Mucosa of descending colon (tissue), 3 donors: Measurements from ENCODE around the gene TUBA8. TPM values are rescaled to one million over a fixed set of nuclear protein-coding genes. Genes with fewer than 3 reads are reported as not detected.
"Not testable (repeated sequence)": the region's sequence is repeated elsewhere in the genome, so short reads cannot be mapped to it uniquely, and the experiment has no call there.

Experiments used
- ATAC-seq: fragments of 200-7000 bp; cut with Tn5 transposase; one replicate; pipeline ENCODE4 v1.9.1; 2020; ENCODE audit warnings: mild to moderate bottlenecking, moderate library complexity
- DNase-seq, 3 donors: peaks; one replicate each; pipeline ENCODE4 v3.0.0-alpha.2; 2020
- H3K36me3 ChIP-seq: fragments of 200-600 bp; one replicate; pipeline ENCODE4 v1.8.0; 2021; ENCODE audit warnings: low read depth, mild to moderate bottlenecking
- H3K4me1 ChIP-seq: fragments of 200-600 bp; one replicate; pipeline ENCODE4 v1.8.0; 2021; ENCODE audit warnings: low read depth, mild to moderate bottlenecking
- H3K4me3 ChIP-seq: fragments of 200-600 bp; one replicate; pipeline ENCODE4 v1.8.0; 2021; ENCODE audit warnings: mild to moderate bottlenecking
- H3K9me3 ChIP-seq: fragments of 200-600 bp; one replicate; pipeline ENCODE4 v1.8.0; 2021; ENCODE audit warnings: mild to moderate bottlenecking
- CTCF ChIP-seq: fragments of 200-600 bp; IDR thresholded peaks from one replicate; pipeline ENCODE4 v1.8.0; 2022; ENCODE audit warnings: antibody characterized with exemption, mild to moderate bottlenecking
- intact Hi-C, 2 donors: fragments of 100-400 bp; cut with DNase I in 1 of 2; cut with micrococcal nuclease in 1 of 2; formaldehyde crosslinking; loops; one replicate each; pipeline versions ENCODE4 v1.11.0 to v1.11.1; 2022; cut with DNase I, micrococcal nuclease
- total RNA-seq, 3 donors: library from RNA; stranded (reverse); fragmentation: NEBNext Ultra II Directional in 2 of 3; extraction: Animal tissue kit (Norgen Biotek cat#: 25700) in 2 of 3; gene quantifications; one replicate each; pipeline versions ENCODE4 v1.2.1 to v1.2.4, GENCODE V29; 2021 to 2023
- donor health status: DM: no; HTN: no; CAD: no; lungs with moderate emphysema.
- donor health status: DM: no; HTN: no; CAD: no.
- donor health status: DM: no; HTN: yes; CAD: no.

Gene TUBA8
- total RNA-seq, 3 donors from 2014 or later, result 2.7 to 4.7 (median 3.3) TPM

GRCh38 chr22:18101536-18101935 is 9.1 kb upstream of the TUBA8 start:
- intact Hi-C loops, result no loop called here
- H3K4me1 ChIP-seq, result no peaks in the 10 kb centered on the region
- no peak for ATAC-seq

GRCh38 chr22:18103527-18104269 is 6.9 kb upstream of the TUBA8 start:
- ATAC-seq, result no peak
- Histone ChIP-seq H3K4me3 (no peak overlapping the region), H3K9me3 (no peaks in the 10 kb centered on the region), H3K36me3 (no peaks in the 10 kb centered on the region), H3K4me1 (no peaks in the 10 kb centered on the region)
- intact Hi-C loops, result no loop called here
- DNase-seq, result no peak
- no peak for TF ChIP-seq CTCF

More at GRCh38 chr22:18101536-18101935, 9.1 kb upstream of the TUBA8 start:
- H3K4me3 ChIP-seq, result no peak overlapping the region
- no peak for TF ChIP-seq CTCF
- H3K36me3 ChIP-seq, result no peaks in the 10 kb centered on the region
- no peaks in the 10 kb centered on the region for H3K9me3 ChIP-seq
- DNase-seq, result no peak

GRCh38 chr22:18104566-18104965 is 6.0 kb upstream of the TUBA8 start:
- intact Hi-C loops, result no loop called here
- DNase-seq, result no peak

GRCh38 chr22:18105981-18106380 is 4.6 kb upstream of the TUBA8 start:
- intact Hi-C loops, H3K9me3 ChIP-seq, H3K4me1 ChIP-seq, ATAC-seq, DNase-seq, H3K36me3 ChIP-seq, H3K4me3 ChIP-seq: not testable (repeated sequence)

More at GRCh38 chr22:18104566-18104965, 6.0 kb upstream of the TUBA8 start:
- TF ChIP-seq CTCF, result no peak
- Histone ChIP-seq H3K4me3 (no peak overlapping the region), H3K36me3 (no peaks in the 10 kb centered on the region), H3K4me1 (no peaks in the 10 kb centered on the region), H3K9me3 (no peaks in the 10 kb centered on the region)
- peak; percentile 23 for ATAC-seq

- intact Hi-C loops, ATAC-seq, H3K4me3 ChIP-seq, H3K9me3 ChIP-seq, DNase-seq, H3K36me3 ChIP-seq: not testable (repeated sequence)
- peaks cover 14% of the 10 kb centered on the region for H3K4me1 ChIP-seq
Measured at GRCh38 chr22:18106550-18107341, 3.9 kb upstream of the TUBA8 start.

- DNase-seq, result no peak
- H3K36me3 ChIP-seq, result no peaks in the 10 kb centered on the region
- no peak overlapping the region for H3K4me3 ChIP-seq
- ATAC-seq, result no peak
- no peaks in the 10 kb centered on the region for H3K9me3 ChIP-seq
- H3K4me1 ChIP-seq, result peaks cover 14% of the 10 kb centered on the region
- no peak for TF ChIP-seq CTCF
- intact Hi-C loops, result no loop called here
Measured at GRCh38 chr22:18108187-18108586, 2.4 kb upstream of the TUBA8 start.
